Lower lobe of right lung (tissue), 2 donors: ENCODE data around the gene KRT14. TPM values are rescaled to one million over a fixed set of nuclear protein-coding genes. Genes with fewer than 3 reads are reported as not detected.
"Not testable (repeated sequence)": the region's sequence is repeated elsewhere in the genome, so short reads cannot be mapped to it uniquely, and the experiment has no call there.

ENCODE experiments used
- ATAC-seq, 2 donors: fragments of 200-7000 bp; cut with Tn5 transposase; one replicate each; pipeline ENCODE4 v1.9.1; 2020 to 2022; ENCODE audit warnings: mild to moderate bottlenecking in 2 of 2, moderate library complexity in 2 of 2
- DNase-seq: peaks from one replicate; pipeline ENCODE4 v3.0.0-alpha.2; 2020
- H3K27ac ChIP-seq: fragments of 200-600 bp; one replicate; pipeline ENCODE4 v1.8.0; 2022
- H3K27me3 ChIP-seq: fragments of 200-600 bp; one replicate; pipeline ENCODE4 v1.8.0; 2022; ENCODE audit warnings: low read depth
- H3K36me3 ChIP-seq: fragments of 200-600 bp; one replicate; pipeline ENCODE4 v1.8.0; 2022; ENCODE audit warnings: mild to moderate bottlenecking
- H3K4me1 ChIP-seq: fragments of 200-600 bp; one replicate; pipeline ENCODE4 v1.8.0; 2022
- H3K4me3 ChIP-seq: fragments of 200-600 bp; one replicate; pipeline ENCODE4 v1.8.0; 2022; ENCODE audit warnings: mild to moderate bottlenecking
- H3K9me3 ChIP-seq: fragments of 200-600 bp; one replicate; pipeline ENCODE4 v1.8.0; 2022
- intact Hi-C: fragments of 100-400 bp; cut with DNase I; formaldehyde crosslinking; loops from one replicate; pipeline ENCODE4 v1.11.0; 2022
- total RNA-seq: library from RNA; stranded (reverse); fragmentation: NEBNext Ultra II Directional; extraction: Animal tissue kit (Norgen Biotek cat#: 25700); gene quantifications from one replicate; pipeline ENCODE4 v1.2.1, GENCODE V29; 2021
- TF ChIP-seq, protein P1 (sequence below): fragments of 200-600 bp; IDR thresholded peaks from one replicate; pipeline ENCODE4 v1.8.0; 2022; ENCODE audit warnings: antibody characterized with exemption, mild to moderate bottlenecking
- donor health status: DM: no; HTN: yes; CAD: no; lungs with severe emphysema.

KRT14 gene
- total RNA-seq, 1 donor from 2014 or later = not detected

DNA sequence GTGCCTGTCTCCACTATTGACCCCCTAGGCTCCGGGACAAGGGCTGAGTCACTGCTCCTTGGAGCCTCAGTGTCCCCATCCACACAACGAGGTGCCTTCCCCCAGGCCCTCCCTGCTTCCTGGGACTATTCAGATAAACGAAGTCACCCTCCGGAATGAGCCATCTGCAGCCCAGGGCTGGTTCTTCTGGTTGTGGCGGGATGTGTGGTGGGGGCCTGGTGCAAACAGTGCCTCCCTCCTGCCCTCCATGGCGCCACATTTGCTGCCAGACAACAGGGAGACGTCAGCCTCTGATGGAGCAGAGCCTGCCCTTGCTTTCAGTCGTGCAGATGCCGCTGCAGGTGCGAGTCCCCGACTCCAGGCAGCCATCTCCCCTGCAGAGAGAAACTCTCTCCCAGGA, 31.0 kb upstream of the KRT14 start:
- Histone ChIP-seq H3K27ac (no peak overlapping the region), H3K4me3 (no peak overlapping the region), H3K4me1 (no peaks in the 10 kb centered on the region), H3K27me3 (peaks cover 12% of the 10 kb centered on the region), H3K36me3 (no peaks in the 10 kb centered on the region), H3K9me3 (no peaks in the 10 kb centered on the region)
- ATAC-seq (no peak), DNase-seq (no peak)
- TF ChIP-seq, protein P1, sequence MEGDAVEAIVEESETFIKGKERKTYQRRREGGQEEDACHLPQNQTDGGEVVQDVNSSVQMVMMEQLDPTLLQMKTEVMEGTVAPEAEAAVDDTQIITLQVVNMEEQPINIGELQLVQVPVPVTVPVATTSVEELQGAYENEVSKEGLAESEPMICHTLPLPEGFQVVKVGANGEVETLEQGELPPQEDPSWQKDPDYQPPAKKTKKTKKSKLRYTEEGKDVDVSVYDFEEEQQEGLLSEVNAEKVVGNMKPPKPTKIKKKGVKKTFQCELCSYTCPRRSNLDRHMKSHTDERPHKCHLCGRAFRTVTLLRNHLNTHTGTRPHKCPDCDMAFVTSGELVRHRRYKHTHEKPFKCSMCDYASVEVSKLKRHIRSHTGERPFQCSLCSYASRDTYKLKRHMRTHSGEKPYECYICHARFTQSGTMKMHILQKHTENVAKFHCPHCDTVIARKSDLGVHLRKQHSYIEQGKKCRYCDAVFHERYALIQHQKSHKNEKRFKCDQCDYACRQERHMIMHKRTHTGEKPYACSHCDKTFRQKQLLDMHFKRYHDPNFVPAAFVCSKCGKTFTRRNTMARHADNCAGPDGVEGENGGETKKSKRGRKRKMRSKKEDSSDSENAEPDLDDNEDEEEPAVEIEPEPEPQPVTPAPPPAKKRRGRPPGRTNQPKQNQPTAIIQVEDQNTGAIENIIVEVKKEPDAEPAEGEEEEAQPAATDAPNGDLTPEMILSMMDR = no peak
- intact Hi-C loops = no loop called here

DNA sequence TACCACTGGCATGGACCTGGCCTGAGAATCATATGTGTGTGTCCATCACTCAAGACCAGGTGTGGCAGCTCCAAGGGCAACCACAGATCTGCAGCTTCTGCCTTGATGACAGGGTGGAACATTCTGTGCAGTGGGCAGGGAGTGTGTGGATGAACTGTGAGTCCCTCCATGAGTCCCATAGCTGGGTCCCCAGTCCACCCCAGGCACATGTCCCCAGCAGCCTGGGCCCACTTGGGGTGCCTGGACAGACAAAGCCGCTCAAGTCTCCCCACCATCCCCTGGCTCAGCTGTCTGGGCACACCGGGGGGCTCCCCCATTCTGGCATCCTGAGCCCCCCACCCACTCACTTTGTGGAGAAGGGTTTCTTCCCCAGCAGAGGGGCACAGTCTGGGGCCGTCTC, 30.4 kb upstream of the KRT14 start:
- intact Hi-C loops = no loop called here
- no peak overlapping the region for H3K27ac ChIP-seq
- no peaks in the 10 kb centered on the region for H3K4me1 ChIP-seq
- no peaks in the 10 kb centered on the region for H3K9me3 ChIP-seq
- no peak overlapping the region for H3K4me3 ChIP-seq
- peak in 1 of 2 donors; percentile 10 for ATAC-seq
- H3K36me3 ChIP-seq = no peaks in the 10 kb centered on the region
- H3K27me3 ChIP-seq = peaks cover 12% of the 10 kb centered on the region
- DNase-seq = no peak
- TF ChIP-seq, protein P1 = no peak

DNA sequence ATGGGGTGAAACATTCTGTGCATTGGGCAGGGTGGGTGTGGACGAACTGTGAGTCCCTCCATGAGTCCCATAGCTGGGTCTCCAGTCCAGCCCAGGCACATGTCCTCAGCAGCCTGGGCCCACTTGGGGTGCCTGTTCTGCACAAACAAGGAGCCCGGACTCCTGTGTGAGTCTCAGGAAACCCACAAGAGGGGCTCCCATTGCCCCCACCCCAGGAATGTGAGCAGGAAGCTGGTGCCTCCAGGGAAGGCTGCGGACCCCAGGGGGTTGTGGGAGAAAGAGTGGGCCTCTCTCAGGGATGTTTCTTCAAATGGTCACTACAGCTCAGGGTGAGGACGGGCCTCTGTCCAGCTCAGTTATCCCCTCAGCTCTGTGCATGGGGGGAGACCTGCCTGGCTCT, 29.8 kb upstream of the KRT14 start:
- ATAC-seq, DNase-seq, H3K4me1 ChIP-seq, H3K27ac ChIP-seq, intact Hi-C loops, H3K4me3 ChIP-seq, H3K9me3 ChIP-seq, H3K36me3 ChIP-seq: not testable (repeated sequence)
- peaks cover 12% of the 10 kb centered on the region for H3K27me3 ChIP-seq

DNA sequence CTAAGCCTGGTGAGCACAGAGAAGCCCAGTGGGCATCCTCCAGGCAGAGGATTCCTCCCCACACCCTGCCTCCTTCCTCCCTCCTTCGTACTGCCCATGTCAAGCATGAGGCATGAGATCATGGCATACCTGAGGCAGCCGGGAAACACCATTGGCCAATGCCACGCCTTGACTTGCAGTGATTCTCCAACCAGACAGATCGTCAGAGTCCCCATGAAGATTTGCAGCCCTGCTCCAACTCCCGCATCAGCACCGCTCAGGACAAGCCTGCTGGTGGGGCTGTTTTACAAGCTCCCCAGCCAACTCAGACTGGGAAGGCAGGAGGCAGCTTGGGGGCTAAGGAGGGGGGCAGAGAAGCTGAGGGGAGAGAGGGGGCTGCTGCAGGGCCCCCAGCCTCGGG, 28.8 kb upstream of the KRT14 start:
- Histone ChIP-seq H3K4me1 (no peaks in the 10 kb centered on the region), H3K27me3 (peaks cover 12% of the 10 kb centered on the region), H3K36me3 (no peaks in the 10 kb centered on the region), H3K4me3 (no peak overlapping the region), H3K9me3 (no peaks in the 10 kb centered on the region), H3K27ac (no peak overlapping the region)
- DNase-seq (no peak), ATAC-seq (no peak)
- intact Hi-C loops = no loop called here
- TF ChIP-seq, protein P1 = no peak

DNA sequence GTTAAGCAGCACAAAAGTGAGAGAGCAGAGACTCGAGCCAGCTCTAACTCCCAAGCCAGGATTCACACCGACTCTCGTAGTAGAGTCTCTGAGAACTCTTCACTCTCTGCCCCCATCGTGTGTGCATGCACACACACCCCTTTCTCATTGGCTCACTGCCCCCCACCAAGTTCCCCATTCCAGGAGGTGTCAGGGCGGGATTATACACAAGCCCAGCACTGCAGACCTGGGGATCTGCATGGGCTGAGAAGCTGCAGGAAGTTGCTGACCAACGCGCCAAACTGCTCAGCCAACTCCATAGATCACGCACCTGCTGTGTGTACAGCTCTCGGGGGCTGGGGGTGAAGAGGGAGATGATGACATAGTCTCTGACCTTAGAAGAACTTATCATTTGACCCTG, 28.1 kb upstream of the KRT14 start:
- H3K27ac ChIP-seq, intact Hi-C loops, H3K4me3 ChIP-seq, H3K4me1 ChIP-seq, DNase-seq, H3K36me3 ChIP-seq, ATAC-seq, H3K9me3 ChIP-seq: not testable (repeated sequence)
- H3K27me3 ChIP-seq = peaks cover 12% of the 10 kb centered on the region

DNA sequence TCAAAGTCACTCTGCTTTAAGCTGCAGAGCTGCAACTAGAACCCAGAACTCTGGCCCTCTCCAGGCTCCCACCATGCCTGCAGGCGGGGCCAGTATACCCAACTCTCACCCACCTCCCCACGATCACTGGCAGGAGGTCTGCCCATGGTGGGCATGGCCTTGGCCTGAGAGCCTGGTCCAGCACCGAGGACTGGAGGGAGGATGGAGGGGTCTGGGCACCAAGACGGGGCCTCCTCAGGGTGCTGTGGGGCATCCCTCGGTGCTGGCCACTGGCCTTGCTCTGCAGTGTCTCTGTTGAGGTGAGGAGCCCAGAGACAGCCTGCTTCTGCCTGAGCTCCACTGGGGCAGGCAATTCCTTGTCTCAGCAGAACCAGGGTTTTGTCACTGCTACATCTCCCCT, 27.4 kb upstream of the KRT14 start:
- no peak overlapping the region for H3K27ac ChIP-seq
- TF ChIP-seq, protein P1 = no peak
- H3K4me3 ChIP-seq = no peak overlapping the region
- intact Hi-C loops = no loop called here
- DNase-seq (no peak), ATAC-seq (no peak)
- H3K27me3 ChIP-seq = peaks cover 12% of the 10 kb centered on the region
- H3K36me3 ChIP-seq = no peaks in the 10 kb centered on the region
- no peaks in the 10 kb centered on the region for H3K4me1 ChIP-seq
- no peaks in the 10 kb centered on the region for H3K9me3 ChIP-seq
